Activated T-helper 17 cell treated with anti-CD3 and anti-CD28 coated beads, Interleukin-2, amount 50 U/mL, for 72 hours (primary cell): ENCODE measurements around the gene SASH1. TPM values are rescaled to one million over a fixed set of nuclear protein-coding genes. Genes with fewer than 3 reads are reported as not detected.
A peak's percentile ranks its signal among the peaks of the same experiment; 100 is the strongest.

Experiments
- ATAC-seq: fragments of 150-1000 bp; cut with Tn5 transposase; replicated peaks from 2 replicates; pipeline ENCODE4 v1.10.0; 2021; ENCODE audit warnings: mild to moderate bottlenecking, moderate library complexity
- H3K27ac Mint-ChIP-seq: one replicate; pipeline ENCODE4 v1.8.0; 2022; ENCODE audit warnings: mixed read lengths
- H3K27me3 Mint-ChIP-seq: one replicate; pipeline ENCODE4 v1.8.0; 2022; ENCODE audit warnings: mixed read lengths
- H3K36me3 Mint-ChIP-seq: one replicate; pipeline ENCODE4 v1.8.0; 2022; ENCODE audit warnings: low read depth, mild to moderate bottlenecking, mixed read lengths
- H3K4me1 Mint-ChIP-seq: one replicate; pipeline ENCODE4 v1.8.0; 2022; ENCODE audit warnings: mixed read lengths
- H3K4me3 Mint-ChIP-seq: one replicate; pipeline ENCODE4 v1.8.0; 2022; ENCODE audit warnings: mild to moderate bottlenecking, mixed read lengths
- H3K9me3 Mint-ChIP-seq: one replicate; pipeline ENCODE4 v1.8.0; 2022; ENCODE audit warnings: mixed read lengths
- total RNA-seq, 2 donors: library from RNA; stranded (reverse); gene quantifications; one replicate each; pipeline ENCODE4 v1.2.3, GENCODE V29; 2022

SASH1 gene
- total RNA-seq, 2 donors from 2014 or later, result 1.8 to 2.9 TPM

DNA sequence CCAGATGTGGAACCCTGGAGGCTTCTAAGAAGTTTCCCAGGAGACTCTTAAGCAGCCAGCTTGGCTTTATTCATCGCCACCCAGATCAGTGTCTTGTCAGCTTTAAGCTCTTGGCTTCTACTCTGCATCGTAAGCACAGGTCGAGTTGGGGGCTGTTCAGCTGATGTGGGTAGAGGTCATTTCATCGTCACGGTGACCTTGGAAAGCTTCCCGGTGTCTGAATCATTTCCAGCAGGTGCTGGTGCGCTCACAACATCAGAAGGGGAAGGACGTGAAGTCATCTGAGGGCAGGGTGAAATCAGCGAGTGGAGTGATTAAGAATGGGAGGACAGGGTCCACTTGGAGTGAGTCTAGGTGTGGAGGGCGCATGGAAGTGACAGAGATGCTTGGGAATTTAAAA lies 112.6 kb downstream of the SASH1 start:
- peaks cover 3% of the 10 kb centered on the region for H3K27me3 Mint-ChIP-seq
- H3K9me3 Mint-ChIP-seq, result no peaks in the 10 kb centered on the region
- H3K36me3 Mint-ChIP-seq, result no peaks in the 10 kb centered on the region
- ATAC-seq, result no peak
- no peak overlapping the region for H3K4me3 Mint-ChIP-seq
- H3K27ac Mint-ChIP-seq, result no peak overlapping the region
- peaks cover 13% of the 10 kb centered on the region for H3K4me1 Mint-ChIP-seq

DNA sequence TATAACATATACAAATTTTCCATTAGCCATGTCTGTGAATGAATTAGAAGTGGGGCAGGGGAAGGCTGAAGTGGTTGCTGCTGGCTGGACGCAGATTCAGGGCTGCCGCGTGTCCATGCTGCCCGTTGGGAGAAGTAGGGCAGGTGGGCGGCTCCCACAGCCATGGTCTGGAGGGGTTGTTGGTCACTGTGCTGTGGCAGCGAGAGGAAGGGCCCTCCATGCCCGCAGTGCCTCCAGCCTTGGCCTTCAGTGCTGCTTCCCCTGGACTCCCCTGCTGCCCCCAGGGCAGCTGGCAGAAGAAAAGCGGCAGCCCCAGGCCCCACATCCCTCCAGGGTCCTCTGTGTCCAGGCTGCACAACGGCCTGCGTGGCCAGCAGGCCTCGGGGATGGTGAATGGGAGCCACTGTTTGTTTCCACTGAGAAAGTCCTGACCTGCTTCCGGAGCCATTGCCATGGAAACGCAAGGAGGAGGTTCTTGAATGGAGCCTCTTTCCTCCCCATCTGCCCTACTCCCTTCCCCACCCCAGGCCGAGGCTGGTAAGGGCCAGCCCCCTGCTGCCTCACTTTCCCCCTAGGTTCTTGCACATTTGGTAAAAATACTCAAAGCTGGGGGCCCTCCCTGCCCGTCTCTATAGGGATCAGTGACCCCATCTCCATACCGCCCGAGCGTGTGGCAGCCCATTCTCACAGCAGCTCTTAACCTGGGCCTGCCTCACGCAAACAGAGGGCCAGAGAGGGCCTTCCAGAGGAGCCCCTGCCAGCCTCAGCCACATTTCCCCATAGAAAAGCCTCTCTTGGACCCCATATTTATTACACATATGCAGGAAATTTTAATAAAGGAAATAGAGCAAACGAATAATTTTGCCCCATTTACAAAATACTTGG lies 113.3 kb downstream of the SASH1 start:
- no peak for ATAC-seq
- no peaks in the 10 kb centered on the region for H3K9me3 Mint-ChIP-seq
- H3K4me3 Mint-ChIP-seq, result no peak overlapping the region
- peaks cover under 1% of the 10 kb centered on the region for H3K27me3 Mint-ChIP-seq
- H3K36me3 Mint-ChIP-seq, result no peaks in the 10 kb centered on the region
- H3K27ac Mint-ChIP-seq, result no peak overlapping the region
- peaks cover 10% of the 10 kb centered on the region for H3K4me1 Mint-ChIP-seq

DNA sequence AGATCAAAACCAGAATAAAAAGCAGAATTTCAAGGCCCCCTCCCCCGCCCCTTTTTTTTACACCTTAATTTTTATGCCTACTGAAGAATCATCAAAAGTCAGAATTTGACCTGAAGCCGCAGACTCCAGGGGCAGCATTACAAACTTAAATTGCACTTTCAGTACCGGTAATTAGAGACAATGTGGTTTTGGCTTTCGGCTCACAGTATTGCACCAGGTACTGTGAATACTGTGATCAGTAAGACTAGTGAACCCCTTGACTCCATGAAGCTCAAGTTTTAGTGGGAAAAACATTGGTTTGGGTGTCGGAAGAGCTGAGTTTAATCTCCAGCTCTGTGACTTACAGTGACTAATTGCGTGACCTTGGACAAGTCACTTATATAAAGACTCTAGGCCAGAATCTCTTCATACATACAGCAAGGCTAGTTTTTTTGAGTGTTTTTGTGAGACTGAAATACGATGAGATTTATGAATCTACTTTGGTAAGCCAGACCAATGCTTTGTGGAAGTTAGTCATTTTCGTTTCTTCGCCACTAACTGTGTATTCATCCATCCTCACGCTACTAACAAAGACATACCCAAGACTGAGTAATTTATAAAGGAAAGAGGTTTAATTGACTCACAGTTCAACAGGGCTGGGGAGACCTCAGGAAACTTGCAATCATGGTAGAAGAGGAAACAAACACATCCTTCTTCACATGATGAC lies 114.7 kb downstream of the SASH1 start:
- H3K36me3 Mint-ChIP-seq, result no peaks in the 10 kb centered on the region
- H3K4me1 Mint-ChIP-seq, result peaks cover 3% of the 10 kb centered on the region
- peak overlapping the region; percentile 21 for H3K4me3 Mint-ChIP-seq
- peak; percentile 84 for ATAC-seq
- H3K9me3 Mint-ChIP-seq, result no peaks in the 10 kb centered on the region
- H3K27me3 Mint-ChIP-seq, result no peaks in the 10 kb centered on the region
- peak overlapping the region; percentile 84 for H3K27ac Mint-ChIP-seq

DNA sequence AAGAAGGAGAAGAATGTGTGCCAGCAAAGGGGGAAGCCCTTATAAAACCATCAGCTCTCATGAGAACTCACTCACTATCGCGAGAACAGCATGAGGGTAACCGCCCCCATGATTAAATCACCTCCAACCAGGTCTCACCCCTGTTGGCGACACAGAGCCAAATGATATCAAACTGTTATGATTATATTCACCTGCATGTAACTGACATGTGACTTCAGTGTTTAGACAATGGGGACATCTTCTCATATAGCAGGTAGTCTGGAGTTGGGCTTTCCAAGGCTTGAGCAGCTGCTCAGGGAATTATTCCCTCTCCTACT lies 115.2 kb downstream of the SASH1 start:
- Mint-ChIP-seq H3K27ac (peak overlapping the region; percentile 84), H3K36me3 (no peaks in the 10 kb centered on the region), H3K9me3 (no peaks in the 10 kb centered on the region), H3K27me3 (no peaks in the 10 kb centered on the region), H3K4me3 (peak overlapping the region; percentile 15), H3K4me1 (no peaks in the 10 kb centered on the region)
- ATAC-seq, result no peak

DNA sequence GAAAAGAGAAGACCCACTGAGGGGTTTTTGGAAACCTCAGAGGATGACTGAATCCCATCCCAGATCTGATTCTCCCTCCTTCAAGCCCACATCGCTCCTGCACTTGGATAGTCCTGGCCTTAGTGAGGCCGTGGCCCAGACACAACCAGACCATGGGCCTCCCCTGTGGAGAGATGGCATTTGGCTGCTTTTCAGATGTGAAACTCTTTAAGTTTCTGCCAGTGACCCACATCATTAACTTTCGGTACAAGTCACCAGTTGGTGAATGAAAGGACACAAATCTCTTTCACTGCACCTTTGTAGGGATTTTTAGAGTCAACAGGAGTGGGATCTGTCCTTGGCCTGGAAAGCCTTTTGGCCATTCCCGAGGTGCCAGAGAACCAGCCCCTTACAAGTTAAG lies 116.6 kb downstream of the SASH1 start:
- Mint-ChIP-seq H3K27me3 (peaks cover 4% of the 10 kb centered on the region), H3K9me3 (no peaks in the 10 kb centered on the region), H3K4me1 (no peaks in the 10 kb centered on the region), H3K36me3 (no peaks in the 10 kb centered on the region), H3K27ac (no peak overlapping the region), H3K4me3 (no peak overlapping the region)
- ATAC-seq, result no peak

DNA sequence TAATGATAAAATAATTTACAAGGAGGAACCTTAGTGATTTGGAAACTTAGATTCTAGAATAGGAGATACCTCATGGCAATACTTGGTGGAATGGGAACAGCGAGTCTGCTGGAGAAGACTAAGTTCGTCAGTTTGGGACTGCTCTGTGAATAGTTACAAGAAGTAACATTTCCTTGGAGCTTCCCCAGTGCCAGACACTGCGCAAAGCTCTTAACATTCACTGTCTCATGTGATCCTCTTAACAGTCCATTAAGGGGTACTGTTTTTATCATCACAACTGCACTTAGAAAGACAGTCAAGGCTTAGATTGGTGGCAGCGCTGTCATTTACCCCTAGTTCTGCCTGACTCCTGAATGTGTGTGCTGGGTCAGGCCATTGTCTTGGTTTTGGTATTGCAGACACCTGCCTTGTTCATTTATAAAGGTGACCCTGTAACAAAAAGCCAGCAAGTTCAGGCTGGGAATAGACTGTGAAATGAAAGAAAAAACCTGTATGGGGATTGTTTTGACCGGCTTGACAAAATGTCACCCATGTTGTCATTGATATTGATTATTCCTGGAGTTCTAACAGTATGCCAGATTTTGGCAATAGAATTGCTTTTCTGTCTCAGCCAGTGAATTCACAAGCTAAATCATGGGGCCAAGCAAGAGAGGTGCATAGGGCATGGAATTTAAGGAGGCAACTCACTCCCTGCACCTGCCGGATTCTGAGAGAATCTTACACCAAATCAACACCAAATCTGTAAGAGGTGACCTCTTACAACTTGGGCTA lies 118.4 kb downstream of the SASH1 start:
- Mint-ChIP-seq H3K36me3 (no peaks in the 10 kb centered on the region), H3K27ac (no peak overlapping the region), H3K9me3 (no peaks in the 10 kb centered on the region), H3K4me3 (no peak overlapping the region), H3K4me1 (no peaks in the 10 kb centered on the region), H3K27me3 (peaks cover 7% of the 10 kb centered on the region)
- no peak for ATAC-seq

DNA sequence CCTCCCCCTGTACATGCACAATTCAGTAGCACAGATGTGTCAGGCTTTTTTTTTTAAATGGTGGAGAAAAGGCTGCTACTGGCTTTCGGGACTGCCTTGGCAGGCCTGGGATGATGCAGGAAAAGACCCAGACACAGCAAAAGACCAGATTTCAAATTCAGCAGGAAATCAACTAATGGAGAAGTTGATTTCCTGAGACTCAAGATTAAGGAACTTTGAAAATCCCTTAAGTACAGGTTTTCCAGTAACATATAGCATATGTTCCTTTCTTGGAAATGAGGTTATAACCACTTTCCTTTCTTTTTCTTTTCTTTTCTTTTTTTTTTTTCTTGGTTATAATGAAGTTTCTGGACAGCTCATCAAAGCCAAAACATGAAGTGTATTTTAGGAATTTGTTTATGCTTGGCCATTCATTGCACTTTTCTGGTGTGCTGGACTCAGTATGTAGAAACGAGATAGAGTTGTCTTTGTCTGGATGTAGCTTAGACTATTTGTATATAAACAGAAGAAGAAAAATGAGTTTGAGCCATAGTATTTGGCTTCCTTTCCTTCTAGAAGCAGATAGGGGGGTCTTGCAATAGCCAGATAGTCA lies 119.4 kb downstream of the SASH1 start:
- Mint-ChIP-seq H3K4me3 (no peak overlapping the region), H3K36me3 (no peaks in the 10 kb centered on the region), H3K4me1 (no peaks in the 10 kb centered on the region), H3K27me3 (peaks cover 11% of the 10 kb centered on the region), H3K27ac (no peak overlapping the region), H3K9me3 (no peaks in the 10 kb centered on the region)
- no peak for ATAC-seq

DNA sequence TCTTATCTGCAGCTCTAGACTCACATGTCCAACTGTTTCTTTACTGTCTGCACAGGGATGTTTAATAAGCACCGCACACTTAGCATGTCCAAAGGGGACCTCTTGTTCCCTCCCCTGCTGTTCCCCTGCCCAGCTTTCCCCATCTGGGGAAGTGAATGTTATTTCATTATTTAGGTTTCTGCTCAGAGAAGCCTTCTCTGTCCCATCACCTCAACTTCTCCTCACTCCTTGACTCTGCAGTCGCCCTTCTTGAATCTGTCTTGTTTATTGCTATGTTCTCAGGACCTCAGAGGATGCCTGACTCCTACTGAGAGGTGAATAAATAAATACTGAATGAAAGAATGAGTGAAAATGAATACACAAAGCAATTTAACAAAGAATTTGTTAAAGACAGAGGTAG lies 121.0 kb downstream of the SASH1 start:
- H3K9me3 Mint-ChIP-seq, result no peaks in the 10 kb centered on the region
- no peak for ATAC-seq
- H3K27me3 Mint-ChIP-seq, result peaks cover 15% of the 10 kb centered on the region
- H3K4me1 Mint-ChIP-seq, result no peaks in the 10 kb centered on the region
- no peaks in the 10 kb centered on the region for H3K36me3 Mint-ChIP-seq
- no peak overlapping the region for H3K27ac Mint-ChIP-seq
- no peak overlapping the region for H3K4me3 Mint-ChIP-seq

DNA sequence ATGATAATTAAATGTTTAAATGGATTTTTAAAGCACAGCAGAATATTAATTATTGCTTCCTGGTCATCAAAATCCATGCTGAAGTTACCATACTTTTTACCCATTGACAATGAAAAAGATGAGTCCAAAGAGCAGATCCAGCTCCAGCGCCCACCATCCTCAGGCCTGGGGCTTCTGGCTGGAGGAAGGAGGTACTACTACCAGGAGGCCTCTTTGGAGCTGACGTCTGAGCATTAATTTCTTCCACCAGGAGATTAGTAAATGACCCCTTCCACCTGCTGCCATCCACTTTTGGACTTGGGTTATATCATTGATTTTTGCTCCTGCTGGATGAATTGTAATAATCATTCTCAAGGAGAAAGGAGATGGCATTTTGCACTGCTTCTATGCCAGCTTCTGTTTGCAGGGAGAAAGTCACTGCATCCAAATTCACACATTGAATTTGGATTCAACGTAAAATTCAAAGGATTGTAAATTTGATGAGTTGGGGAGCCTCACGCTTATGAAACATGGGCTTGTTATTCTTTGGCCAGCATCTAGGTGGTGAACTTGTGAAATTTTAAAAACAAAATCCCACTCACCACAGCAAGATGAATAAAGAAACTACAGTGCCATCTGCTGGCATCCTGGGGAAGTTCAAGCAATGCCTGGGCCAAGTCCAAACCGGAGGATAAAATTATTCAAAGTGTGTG lies 121.8 kb downstream of the SASH1 start:
- peaks cover 18% of the 10 kb centered on the region for H3K27me3 Mint-ChIP-seq
- no peaks in the 10 kb centered on the region for H3K9me3 Mint-ChIP-seq
- H3K4me3 Mint-ChIP-seq, result no peak overlapping the region
- H3K36me3 Mint-ChIP-seq, result no peaks in the 10 kb centered on the region
- ATAC-seq, result peak; percentile 45
- no peak overlapping the region for H3K27ac Mint-ChIP-seq
- H3K4me1 Mint-ChIP-seq, result no peaks in the 10 kb centered on the region

DNA sequence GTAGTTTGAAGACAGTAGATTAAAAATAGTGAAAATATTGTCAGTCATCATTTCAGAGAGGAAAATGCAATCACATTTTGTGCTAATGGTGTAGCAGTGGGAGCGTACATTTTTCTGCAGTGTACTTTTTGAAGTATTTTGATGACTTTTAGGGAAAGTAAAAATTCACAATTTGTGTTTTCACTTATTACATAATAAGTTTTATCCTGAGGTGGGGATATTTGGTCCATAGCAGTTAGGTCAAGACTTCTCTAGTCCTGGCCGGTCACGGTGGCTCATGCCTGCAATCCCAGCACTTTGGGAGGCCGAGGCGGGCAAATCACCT lies 122.3 kb downstream of the SASH1 start:
- no peak overlapping the region for H3K27ac Mint-ChIP-seq
- no peak overlapping the region for H3K4me3 Mint-ChIP-seq
- H3K36me3 Mint-ChIP-seq, result no peaks in the 10 kb centered on the region
- peaks cover 18% of the 10 kb centered on the region for H3K27me3 Mint-ChIP-seq
- no peaks in the 10 kb centered on the region for H3K9me3 Mint-ChIP-seq
- no peaks in the 10 kb centered on the region for H3K4me1 Mint-ChIP-seq
- ATAC-seq, result no peak

DNA sequence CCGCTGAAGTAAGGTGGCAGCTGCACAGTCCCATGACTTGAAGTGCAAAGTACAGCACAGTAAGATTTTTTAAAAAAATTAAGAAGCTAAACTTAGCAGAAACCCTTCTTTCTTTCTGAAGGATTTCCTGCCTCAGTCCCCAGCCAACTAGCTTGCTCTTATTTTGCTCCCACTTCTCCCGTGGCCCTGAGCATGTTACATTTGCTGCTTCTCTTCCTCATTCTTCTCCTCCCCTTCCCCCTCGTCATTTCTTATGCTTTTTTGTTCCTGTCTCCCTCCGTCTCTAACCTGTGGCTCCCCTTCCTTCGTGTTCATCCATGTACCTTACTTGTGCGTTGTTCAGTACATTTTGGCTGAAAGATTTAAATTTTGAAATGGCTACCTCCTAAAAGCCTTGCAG lies 123.0 kb downstream of the SASH1 start:
- no peak for ATAC-seq
- Mint-ChIP-seq H3K27ac (no peak overlapping the region), H3K27me3 (peaks cover 18% of the 10 kb centered on the region), H3K4me3 (no peak overlapping the region), H3K36me3 (no peaks in the 10 kb centered on the region), H3K4me1 (no peaks in the 10 kb centered on the region), H3K9me3 (no peaks in the 10 kb centered on the region)

DNA sequence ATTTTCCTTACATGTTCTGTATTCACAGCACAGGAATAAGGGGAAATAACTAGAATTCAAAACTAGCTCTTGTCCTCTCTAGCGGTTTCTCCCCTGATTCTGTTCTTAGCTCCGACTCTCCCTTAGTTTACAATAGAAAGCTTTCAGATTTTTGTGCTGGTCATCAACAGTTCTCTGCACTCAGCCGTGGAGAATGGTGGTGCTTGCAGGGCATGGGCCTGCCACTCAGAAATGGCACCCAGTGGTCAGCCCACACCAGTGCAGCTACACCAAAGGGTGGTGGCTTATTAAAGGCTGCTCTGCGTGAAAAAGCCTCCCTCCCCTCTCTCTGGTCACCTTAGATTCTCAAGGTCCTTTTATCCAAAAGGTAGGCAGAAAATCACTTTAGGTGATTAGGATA lies 123.5 kb downstream of the SASH1 start:
- Mint-ChIP-seq H3K27ac (no peak overlapping the region), H3K4me3 (no peak overlapping the region), H3K36me3 (no peaks in the 10 kb centered on the region), H3K27me3 (peaks cover 18% of the 10 kb centered on the region), H3K9me3 (no peaks in the 10 kb centered on the region), H3K4me1 (no peaks in the 10 kb centered on the region)
- ATAC-seq, result no peak

DNA sequence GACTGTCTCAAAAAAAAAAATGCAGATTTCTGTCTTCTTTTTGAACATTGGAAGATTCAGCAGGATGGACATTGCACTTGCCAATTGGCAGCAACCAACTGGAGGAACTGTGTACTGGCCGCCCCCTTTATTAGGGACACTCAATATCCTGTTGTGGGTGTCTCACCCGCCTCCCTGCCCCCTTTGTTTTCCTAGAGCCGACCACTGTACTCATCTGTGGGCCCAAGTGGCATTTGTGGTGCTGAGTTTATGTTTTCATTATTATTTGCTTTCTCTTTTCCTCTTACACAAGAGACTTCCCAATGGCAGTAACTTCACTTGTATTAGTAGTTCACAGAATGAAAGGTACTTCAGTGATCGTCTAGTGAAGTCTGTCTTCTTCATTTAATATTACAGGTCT lies 125.3 kb downstream of the SASH1 start:
- ATAC-seq, result no peak
- H3K9me3 Mint-ChIP-seq, result no peaks in the 10 kb centered on the region
- no peak overlapping the region for H3K4me3 Mint-ChIP-seq
- peaks cover 18% of the 10 kb centered on the region for H3K27me3 Mint-ChIP-seq
- no peak overlapping the region for H3K27ac Mint-ChIP-seq
- H3K4me1 Mint-ChIP-seq, result no peaks in the 10 kb centered on the region
- H3K36me3 Mint-ChIP-seq, result no peaks in the 10 kb centered on the region

DNA sequence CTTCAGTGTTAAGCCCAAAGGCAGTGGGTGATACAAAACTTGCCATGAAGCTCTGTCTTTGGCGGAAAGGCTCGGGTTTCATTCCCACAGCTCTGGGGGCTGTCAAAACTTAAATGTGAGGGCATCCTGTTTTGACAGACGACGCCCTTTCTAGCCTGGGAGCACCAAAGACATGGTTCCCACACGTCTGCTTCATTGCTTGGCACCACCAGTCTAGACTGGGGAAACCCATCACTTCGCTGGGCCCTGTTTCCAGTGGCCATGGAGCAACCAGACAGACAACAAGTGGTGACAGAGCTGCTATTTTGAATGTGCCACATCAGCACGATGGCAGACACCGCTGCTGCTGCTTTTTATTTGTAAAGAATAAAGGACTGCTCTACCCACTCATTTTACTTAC lies 127.5 kb downstream of the SASH1 start:
- no peak for ATAC-seq

More for the DNA sequence above, 127.5 kb downstream of the SASH1 start:
- Mint-ChIP-seq H3K27ac (no peak overlapping the region), H3K27me3 (peaks cover 21% of the 10 kb centered on the region), H3K9me3 (no peaks in the 10 kb centered on the region), H3K4me1 (no peaks in the 10 kb centered on the region), H3K4me3 (no peak overlapping the region), H3K36me3 (no peaks in the 10 kb centered on the region)
